Measurements from ENCODE around the gene NXPE3. TPM values are rescaled to one million over a fixed set of nuclear protein-coding genes. Genes with fewer than 3 reads are reported as not detected.

Gene NXPE3
- total RNA-seq, 1 donor from 2014 or later: 12.5 TPM

DNA sequence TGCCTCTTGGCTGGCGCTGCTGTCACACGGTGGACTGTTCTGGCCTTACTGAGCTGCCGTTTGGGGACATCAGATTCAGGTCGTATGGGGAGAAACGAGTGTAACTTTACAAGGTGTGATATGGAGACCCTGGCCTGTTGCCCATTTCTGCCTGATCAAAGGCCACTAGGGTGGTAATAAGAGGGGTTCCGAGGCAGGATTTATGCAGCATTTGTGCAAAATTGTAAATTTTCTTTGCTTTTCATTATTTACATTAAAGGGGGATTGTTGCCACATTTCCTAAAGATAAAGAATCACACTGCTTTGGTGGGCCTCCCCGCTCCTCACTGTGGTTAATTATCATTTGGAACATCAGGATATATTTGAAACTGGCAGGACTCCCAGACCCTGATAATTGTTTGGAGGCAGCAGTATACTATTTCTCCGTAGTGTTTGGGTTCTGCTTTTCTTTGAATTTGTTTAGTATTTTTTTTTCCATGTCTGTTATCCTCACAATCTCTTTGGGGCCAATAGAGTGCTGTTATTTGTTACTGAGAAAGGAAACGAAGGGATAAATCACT lies 891 bp downstream of the NXPE3 start:
- TF ChIP-seq, protein P1, sequence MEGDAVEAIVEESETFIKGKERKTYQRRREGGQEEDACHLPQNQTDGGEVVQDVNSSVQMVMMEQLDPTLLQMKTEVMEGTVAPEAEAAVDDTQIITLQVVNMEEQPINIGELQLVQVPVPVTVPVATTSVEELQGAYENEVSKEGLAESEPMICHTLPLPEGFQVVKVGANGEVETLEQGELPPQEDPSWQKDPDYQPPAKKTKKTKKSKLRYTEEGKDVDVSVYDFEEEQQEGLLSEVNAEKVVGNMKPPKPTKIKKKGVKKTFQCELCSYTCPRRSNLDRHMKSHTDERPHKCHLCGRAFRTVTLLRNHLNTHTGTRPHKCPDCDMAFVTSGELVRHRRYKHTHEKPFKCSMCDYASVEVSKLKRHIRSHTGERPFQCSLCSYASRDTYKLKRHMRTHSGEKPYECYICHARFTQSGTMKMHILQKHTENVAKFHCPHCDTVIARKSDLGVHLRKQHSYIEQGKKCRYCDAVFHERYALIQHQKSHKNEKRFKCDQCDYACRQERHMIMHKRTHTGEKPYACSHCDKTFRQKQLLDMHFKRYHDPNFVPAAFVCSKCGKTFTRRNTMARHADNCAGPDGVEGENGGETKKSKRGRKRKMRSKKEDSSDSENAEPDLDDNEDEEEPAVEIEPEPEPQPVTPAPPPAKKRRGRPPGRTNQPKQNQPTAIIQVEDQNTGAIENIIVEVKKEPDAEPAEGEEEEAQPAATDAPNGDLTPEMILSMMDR (conservative IDR thresholded peaks at IDR 0.05): no peak
- Mint-ChIP-seq H3K4me1 (ENCODE audit: unreplicated experiment) (peaks cover 15% of the 10 kb centered on the region), H3K27ac (peak overlapping the region; percentile 75), H3K4me3 (peak overlapping the region; percentile 95), H3K9me3 (no peaks in the 10 kb centered on the region), H3K27me3 (peaks cover 8% of the 10 kb centered on the region), H3K36me3 (peaks cover 3% of the 10 kb centered on the region)
- no peak for DNase-seq (ENCODE audit: extremely low spot score, unreplicated experiment)

DNA sequence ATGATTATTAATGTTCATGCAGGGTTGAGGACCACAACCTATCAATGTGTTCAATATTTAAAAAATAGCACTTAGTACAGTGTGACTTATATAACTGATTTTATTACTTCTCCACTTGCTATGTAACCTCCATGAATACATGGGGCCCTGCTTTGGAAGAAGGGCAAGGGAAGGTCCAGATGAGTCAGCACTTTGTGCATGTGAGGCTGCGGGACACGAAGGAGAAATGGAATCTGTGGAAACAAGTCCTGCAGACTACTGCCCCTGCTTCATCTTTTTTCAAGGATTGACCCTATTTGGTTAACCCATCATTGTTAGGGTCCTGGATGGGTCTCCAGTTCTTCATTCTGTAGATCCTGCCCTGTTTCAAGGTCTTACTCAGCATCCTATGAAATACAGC lies 1.6 kb downstream of the NXPE3 start:
- peak overlapping the region; percentile 95 for H3K4me3 Mint-ChIP-seq

DNA sequence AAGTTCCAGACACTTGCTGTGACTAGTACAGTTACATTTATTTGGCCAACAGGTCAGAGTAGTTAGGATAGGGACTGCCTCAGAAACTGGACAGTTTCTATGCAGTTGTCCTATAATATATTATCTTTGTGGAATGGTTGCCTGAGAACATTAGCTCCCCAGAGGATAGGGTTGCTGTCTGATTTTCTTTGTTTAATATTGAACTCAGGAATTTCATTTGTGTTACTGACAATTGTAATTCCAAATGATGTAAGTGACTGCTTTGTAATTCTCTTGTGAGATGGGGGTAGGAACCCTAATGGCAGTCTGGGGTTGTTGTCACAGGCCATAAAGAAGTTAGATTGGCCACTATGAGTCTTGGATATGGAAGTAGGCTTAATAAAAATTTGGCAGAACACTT lies 2.2 kb downstream of the NXPE3 start:
- Mint-ChIP-seq H3K4me1 (ENCODE audit: unreplicated experiment) (peaks cover 15% of the 10 kb centered on the region), H3K4me3 (peak overlapping the region; percentile 95), H3K27me3 (peaks cover 8% of the 10 kb centered on the region), H3K27ac (no peak overlapping the region), H3K9me3 (no peaks in the 10 kb centered on the region), H3K36me3 (peaks cover 4% of the 10 kb centered on the region)
- TF ChIP-seq, protein P1 (conservative IDR thresholded peaks at IDR 0.05): no peak
- DNase-seq (ENCODE audit: extremely low spot score, unreplicated experiment): no peak

More for the DNA sequence above, 1.6 kb downstream of the NXPE3 start:
- H3K27me3 Mint-ChIP-seq: peaks cover 8% of the 10 kb centered on the region
- TF ChIP-seq, protein P1 (conservative IDR thresholded peaks at IDR 0.05): no peak
- DNase-seq (ENCODE audit: extremely low spot score, unreplicated experiment): no peak
- peaks cover 3% of the 10 kb centered on the region for H3K36me3 Mint-ChIP-seq
- H3K27ac Mint-ChIP-seq: no peak overlapping the region
- no peaks in the 10 kb centered on the region for H3K9me3 Mint-ChIP-seq
- H3K4me1 Mint-ChIP-seq (ENCODE audit: unreplicated experiment): peaks cover 15% of the 10 kb centered on the region

DNA sequence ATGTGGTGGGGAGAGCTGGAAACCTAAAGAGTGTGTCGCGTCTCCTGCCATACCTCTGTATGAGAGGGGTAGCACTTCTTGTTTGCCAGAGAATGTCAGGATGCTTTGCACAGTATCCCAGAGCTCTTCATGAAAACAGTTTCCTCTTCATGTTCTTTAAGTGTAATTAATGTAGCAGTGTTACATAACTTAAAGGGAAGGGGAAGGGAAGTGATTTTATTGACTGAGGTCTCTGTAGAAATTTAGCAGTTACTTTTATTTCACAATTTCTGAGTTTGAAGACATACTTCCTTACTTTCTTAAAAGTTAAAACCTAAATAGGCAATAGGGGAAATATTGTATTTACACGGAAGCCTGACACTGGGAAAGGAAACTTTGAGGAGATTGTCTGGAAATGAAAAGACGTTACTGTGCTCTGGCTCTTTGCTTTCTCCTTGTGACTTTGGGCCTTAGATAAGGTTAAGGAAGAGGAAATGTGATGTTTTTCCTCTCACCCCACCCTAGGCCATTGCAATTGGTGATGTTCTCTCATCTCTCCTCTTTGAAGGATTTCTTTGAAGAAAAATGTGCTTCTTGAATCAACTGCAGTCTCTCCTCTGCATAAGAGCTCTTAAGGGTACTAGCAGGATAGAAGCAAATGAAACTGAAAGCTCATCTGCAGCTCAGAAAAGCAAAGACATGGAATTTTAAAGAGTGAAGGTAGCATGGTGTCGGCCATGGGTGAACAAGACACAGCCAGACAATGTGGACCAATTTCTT lies 6.0 kb downstream of the NXPE3 start:
- Mint-ChIP-seq H3K27me3 (no peaks in the 10 kb centered on the region), H3K4me3 (no peak overlapping the region), H3K27ac (no peak overlapping the region), H3K36me3 (peaks cover 23% of the 10 kb centered on the region), H3K4me1 (ENCODE audit: unreplicated experiment) (peaks cover 10% of the 10 kb centered on the region), H3K9me3 (no peaks in the 10 kb centered on the region)
- TF ChIP-seq, protein P1 (conservative IDR thresholded peaks at IDR 0.05): no peak
- DNase-seq (ENCODE audit: extremely low spot score, unreplicated experiment): no peak

DNA sequence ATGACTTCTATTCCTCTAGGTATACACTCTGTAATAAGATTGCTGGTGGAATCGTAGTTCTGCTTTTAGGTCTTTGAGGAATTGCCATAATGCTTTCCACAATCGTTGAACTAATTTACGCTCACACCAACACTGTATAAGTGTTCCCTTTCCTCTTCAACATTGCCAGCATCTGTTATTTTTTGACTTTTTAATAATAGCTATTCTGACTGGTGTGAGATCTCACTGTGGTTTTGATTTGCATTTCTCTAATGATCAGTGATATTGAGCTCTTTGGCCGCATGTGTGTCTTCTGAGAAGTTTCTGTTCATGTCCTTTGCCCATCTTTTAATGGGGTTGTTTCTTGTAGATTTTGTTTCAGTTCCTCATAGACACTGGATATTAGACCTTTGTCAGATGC lies 12.8 kb downstream of the NXPE3 start:
- DNase-seq (ENCODE audit: extremely low spot score, unreplicated experiment): no peak
- H3K27ac Mint-ChIP-seq: no peak overlapping the region
- no peaks in the 10 kb centered on the region for H3K9me3 Mint-ChIP-seq
- TF ChIP-seq, protein P1 (conservative IDR thresholded peaks at IDR 0.05): no peak
- no peaks in the 10 kb centered on the region for H3K4me1 Mint-ChIP-seq (ENCODE audit: unreplicated experiment)
- H3K27me3 Mint-ChIP-seq: no peaks in the 10 kb centered on the region
- H3K4me3 Mint-ChIP-seq: no peak overlapping the region
- H3K36me3 Mint-ChIP-seq: peaks cover 51% of the 10 kb centered on the region
